ENCODE data around the gene GRK5. TPM values are rescaled to one million over a fixed set of nuclear protein-coding genes. Genes with fewer than 3 reads are reported as not detected.

The GRK5 gene
- total RNA-seq, 2 donors from 2014 or later, result 7.8 to 12.4 TPM

GRCh38 chr10:119412244-119413092, 205.1 kb downstream of the GRK5 start:
- ATAC-seq (peak; percentile 26), DNase-seq (peak; percentile 55 to 70)
- intact Hi-C loops (cut with DNase I, micrococcal nuclease), result loop anchor here in 1 of 2 donors (10.0 kb wide), 1 partner anchor 208 kb away; the partner anchor contains the start of gene GRK5

DNA sequence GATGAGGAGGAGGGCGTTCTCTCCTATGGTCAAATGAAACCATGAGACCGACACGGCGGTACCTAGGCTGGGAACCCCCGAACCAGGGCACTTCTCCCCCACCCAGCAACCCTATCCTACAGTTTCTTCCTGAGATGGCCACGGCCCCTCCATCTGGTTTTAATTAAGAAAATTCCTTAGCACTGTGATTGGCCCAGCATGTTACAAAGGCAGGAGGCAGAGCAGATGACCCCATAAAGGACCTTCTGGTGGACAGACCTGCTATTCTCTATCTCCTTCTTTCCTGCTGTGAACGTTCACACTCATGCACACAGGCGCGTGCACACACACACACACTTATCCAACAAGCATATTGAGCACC, 205.7 kb downstream of the GRK5 start:
- DNase-seq (no peak), ATAC-seq (no peak)
- intact Hi-C loops (cut with DNase I, micrococcal nuclease), result loop anchor here in 1 of 2 donors (10.0 kb wide), 1 partner anchor 208 kb away; the partner anchor contains the start of gene GRK5

DNA sequence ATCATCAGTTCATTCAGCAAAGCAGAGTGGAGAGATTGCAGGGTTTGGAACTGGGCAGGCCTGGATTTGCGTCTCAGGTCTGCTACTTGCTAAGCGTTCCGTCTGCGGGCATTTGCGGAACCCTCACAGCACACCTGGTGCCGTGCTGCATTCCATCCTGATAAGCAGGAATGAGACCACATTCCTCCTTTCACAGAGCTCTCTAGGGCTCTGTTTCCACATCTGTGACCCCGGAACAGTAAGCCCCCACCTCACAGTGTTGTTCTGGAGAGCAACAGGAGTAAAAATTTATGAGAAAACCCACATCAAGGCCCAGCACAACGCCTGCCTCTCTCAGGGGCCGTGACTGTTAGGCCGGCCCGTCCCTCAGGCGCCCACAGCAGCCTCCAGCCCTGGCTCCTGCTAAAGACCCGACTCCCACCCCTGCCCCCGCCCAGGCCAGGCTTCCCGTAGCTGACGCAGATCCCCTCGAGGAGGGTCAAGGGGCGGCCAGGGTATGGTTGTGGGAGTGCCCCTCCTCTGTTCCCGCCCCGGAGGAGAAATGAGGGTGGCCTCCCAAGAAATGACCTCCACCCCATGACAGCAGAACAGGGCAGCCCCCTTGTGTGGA, 206.2 kb downstream of the GRK5 start:
- no peak for ATAC-seq

DNA sequence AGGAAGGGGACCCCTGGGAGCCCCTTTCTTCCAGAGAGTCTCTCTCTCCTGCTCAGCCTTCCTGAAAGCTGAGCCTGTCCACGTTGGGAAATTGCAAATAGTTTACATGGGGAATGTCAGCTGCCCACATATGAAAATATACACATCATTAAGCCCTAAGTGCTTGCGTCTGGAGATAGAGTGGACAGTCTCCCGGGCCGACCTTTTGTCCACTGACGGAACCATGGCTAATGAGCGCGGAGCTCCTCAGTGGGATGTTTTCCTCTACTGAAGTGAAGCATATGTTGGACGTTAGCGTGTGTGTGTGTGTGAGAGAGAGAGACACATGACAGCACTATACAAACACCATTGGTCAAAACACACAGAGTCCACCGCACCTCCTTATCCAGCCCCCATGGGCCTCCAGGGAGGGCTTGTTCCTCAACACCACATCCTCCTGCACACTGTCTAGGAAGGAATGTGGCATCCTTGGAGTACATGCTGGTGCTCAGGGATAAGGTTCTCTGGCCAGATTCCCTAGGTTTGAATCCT, 206.8 kb downstream of the GRK5 start:
- DNase-seq (no peak), ATAC-seq (peak; percentile 17)
- intact Hi-C loops (cut with DNase I, micrococcal nuclease), result loop anchor here in 1 of 2 donors (10.0 kb wide), 1 partner anchor 209 kb away; the partner anchor contains the start of gene GRK5

More for the DNA sequence above, 206.2 kb downstream of the GRK5 start:
- intact Hi-C loops (cut with DNase I, micrococcal nuclease), result loop anchor here in 1 of 2 donors (10.0 kb wide), 1 partner anchor 209 kb away; the partner anchor contains the start of gene GRK5
- DNase-seq, result no peak

DNA sequence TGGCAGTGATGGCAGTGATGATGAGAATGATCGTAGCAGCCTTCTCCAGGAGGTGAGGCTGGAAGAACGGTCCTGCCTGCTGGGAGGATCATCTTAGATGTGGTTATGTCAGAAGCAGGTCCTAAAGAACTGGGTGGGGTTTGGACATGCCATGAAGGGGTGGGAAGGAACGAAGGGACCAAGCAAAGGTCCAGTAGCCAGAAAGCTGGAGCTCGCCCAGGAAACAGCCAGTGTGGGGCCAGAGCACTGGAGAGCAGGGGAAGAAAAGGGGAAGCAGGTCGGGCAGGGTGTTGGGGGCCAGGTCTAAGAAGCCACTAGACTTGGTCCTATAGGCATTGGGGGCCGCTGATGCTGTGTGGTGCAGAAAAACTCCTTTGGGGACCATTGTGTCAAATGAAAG, 207.8 kb downstream of the GRK5 start:
- ATAC-seq, result no peak
- no peak for DNase-seq
- intact Hi-C loops (cut with DNase I, micrococcal nuclease), result loop anchor here in 1 of 2 donors (10.0 kb wide), 1 partner anchor 210 kb away; the partner anchor contains the start of gene GRK5

DNA sequence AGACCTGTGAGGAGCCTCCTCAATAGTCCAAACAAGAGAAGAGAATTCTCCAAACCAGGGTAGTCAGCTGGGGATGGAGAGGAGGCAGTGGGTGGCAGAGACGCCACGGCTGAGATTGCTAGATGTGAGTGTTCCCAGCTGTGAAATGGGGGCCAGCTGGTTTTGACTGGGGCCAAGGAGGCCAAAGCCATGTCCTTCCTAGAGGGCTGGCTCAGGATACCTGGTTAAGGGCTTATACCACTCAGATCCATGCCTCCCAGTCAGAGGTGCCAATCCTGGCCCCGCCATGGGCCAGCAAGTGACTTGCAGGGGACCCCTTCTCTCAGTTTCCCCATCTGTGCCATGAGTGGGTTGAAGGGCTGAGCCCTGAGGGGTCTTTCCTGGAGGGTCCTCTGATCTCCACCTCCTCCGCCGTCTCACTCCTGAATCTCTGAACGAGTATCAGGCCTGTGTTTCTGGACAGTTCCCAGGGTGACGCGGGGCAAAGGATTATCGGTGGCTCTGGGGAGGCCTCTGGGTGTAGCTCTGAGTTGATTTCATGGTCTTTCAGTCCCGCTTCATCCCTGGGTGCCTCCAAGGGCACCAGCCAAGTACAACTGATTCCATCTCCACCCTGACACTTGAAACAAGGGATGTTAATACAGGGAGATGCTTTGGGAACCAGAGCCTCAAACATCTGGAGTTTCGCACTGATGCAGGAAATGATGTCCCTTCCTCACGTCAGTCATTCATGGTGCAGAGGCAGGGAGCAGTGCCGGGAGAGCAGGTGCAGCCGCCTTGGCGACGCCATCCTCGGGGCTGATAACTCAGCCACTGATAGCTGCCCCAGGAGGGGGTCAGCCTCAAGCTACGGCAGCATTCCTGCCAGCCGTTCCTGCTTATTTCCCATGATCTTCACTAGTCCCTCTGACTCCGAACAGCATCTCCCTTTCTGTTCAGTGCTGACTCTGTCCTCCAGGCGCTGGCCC, 208.4 kb downstream of the GRK5 start:
- DNase-seq (no peak), ATAC-seq (no peak)

DNA sequence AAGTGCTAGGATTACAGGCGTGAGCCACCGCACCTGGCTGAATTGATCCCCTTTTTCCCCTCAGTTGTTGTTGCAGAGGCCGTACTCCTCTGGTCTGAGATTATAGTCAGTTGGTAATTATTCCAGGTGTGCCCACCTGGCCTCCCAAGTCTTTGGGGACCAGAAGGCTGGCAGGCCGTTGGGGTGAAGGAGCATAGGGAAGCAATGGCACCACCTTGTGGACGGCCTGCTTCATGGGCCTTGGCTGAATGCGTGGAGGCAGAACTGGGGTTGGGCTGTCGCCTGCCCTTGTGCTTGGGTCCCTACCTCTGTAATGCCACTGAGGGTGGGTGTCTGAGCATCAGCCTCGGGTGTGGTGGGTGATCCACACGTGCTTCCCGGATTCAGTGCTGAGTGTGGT, 209.5 kb downstream of the GRK5 start:
- intact Hi-C loops (cut with DNase I, micrococcal nuclease), result loop anchor here in 1 of 2 donors (10.0 kb wide), 1 partner anchor 212 kb away; the partner anchor contains the start of gene GRK5
- ATAC-seq, result peak; percentile 82
- DNase-seq, result peak in 1 of 2 donors; percentile 82

More for the DNA sequence above, 208.4 kb downstream of the GRK5 start:
- intact Hi-C loops (cut with DNase I, micrococcal nuclease), result loop anchor here in 1 of 2 donors (10.0 kb wide), 1 partner anchor 211 kb away; the partner anchor contains the start of gene GRK5

- intact Hi-C loops (cut with DNase I, micrococcal nuclease), result loop anchor here in 1 of 2 donors (10.0 kb wide), 1 partner anchor 213 kb away; the partner anchor contains the start of gene GRK5
- DNase-seq (no peak), ATAC-seq (no peak)
Observed at GRCh38 chr10:119417852-119418251, 210.5 kb downstream of the GRK5 start.

DNA sequence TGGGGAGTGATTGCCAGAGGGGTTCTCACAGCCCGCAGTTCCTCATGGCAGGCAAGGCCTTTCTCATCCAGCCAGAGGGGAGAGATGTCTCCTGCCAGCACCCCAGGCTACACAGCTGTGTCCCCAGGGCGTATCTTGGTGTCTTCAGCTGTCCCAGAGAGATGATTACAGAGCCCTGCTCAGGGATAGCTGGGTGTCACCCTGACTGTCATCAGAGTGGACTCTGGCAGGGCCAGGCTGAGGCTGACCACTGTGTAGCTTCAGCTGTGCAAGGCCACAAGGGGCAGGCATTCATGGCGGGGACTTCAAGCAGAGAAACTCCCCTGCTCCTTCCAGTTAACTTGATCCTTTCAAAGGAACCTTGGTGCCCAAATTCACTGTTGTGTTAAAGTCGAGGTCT, 211.0 kb downstream of the GRK5 start:
- intact Hi-C loops (cut with DNase I, micrococcal nuclease), result loop anchor here in 1 of 2 donors (10.0 kb wide), 1 partner anchor 214 kb away; the partner anchor contains the start of gene GRK5
- no peak for ATAC-seq
- DNase-seq, result no peak

DNA sequence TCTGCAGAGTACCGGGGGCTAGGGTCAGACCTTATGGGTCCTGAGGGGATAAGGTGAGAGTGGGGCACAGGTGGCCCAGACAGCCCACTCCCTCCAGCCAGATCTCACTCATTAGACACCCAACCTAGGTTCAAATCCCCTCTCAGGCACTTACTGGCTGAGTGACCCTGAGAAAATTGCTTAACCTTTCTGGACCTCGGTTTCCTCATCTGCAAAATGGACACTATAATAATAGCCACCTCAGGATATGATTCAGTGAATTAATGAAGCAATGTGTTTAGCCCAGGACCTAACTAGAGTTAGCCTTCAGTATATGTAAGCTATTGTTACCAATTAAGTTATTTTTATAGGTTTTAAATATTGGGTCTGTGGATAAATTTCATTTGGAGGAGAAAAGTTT, 212.6 kb downstream of the GRK5 start:
- ATAC-seq (no peak), DNase-seq (no peak)
- intact Hi-C loops (cut with DNase I, micrococcal nuclease), result loop anchor here in 1 of 2 donors (10.0 kb wide), 1 partner anchor 215 kb away; the partner anchor contains the start of gene GRK5

DNA sequence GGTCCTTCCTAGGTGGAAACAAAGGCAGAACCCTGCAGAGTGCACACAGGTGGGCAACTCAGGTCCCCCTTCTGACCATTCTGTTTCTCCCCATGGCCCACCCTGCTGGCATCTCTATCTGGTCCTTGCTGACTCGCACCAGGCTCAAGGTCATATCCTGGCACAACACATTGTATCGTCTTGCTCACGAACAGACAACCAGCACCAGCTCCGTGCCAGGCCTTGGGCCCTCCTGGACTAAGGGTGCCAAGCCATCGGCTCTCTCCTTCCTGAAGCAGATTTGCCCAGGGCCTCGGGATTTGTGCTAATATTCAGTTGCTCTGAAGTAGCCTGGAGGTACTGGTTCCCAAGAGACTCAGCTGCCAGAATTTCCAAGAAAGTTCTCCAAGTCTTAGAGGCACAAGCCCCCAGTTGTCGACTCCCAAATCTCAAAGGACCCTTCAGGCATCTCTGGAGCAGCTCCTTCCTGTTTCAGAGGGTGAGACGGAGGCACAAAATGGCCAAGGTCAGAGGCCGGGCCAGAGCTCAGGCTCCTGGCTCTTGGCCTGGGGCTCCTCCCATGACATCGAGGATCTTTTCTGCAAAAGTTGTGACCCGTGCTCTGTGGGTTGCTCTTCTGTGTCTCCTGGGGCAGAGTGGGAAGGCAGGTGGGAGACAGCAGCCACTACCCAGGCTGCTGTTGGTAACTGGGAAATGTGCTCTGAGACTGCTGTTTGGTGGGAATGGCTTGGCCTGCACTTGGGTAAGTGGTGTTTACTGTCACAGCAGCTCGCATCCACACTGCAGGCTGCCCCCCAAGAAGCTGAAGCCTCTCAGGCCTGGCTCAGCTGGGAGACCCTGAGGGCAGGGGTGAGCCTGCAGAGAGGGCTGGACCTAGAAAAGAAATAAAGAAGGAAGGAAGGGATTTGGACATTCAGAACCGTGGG, 213.8 kb downstream of the GRK5 start:
- no peak for DNase-seq
- intact Hi-C loops (cut with DNase I, micrococcal nuclease), result no loop called here

DNA sequence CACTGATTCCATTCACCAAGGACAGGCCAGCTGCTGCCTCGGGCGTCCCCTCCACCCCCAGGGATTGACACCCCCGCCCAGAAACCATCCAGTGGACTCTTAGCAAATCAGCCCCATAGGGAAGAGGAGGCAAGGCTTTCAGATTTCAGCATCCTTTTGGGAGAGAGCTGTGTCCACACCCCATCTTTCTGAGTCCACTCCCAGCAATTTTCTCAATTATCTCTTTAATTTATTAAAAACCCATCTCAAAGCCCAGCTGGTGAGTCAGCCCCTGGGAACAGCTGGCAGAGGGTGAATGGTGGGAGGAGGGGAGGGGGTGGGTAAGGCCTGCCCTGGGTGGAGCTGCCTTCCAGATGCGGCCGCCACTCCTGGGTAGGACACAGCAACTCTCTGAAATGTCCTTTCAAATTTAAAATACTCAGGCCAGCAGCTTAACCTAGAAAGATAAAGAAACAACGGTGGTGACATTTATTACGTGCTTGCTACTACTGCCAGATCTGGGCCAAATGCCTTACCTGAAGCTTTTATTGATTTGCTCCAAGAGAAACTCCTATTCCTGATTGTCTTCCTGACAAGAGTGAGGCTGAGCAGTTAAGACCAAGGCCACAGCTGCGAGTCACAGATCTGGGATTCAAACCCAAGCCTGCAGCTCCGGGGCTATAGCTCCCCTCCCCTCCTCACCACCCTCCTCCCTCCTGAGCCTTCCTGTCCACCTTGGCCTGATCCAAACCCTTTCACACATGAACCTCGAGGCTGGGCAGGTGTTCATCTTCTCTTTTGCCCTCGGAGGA, 214.7 kb downstream of the GRK5 start:
- DNase-seq (no peak), ATAC-seq (no peak)
- intact Hi-C loops (cut with DNase I, micrococcal nuclease), result no loop called here

More for the DNA sequence above, 213.8 kb downstream of the GRK5 start:
- no peak for ATAC-seq

DNA sequence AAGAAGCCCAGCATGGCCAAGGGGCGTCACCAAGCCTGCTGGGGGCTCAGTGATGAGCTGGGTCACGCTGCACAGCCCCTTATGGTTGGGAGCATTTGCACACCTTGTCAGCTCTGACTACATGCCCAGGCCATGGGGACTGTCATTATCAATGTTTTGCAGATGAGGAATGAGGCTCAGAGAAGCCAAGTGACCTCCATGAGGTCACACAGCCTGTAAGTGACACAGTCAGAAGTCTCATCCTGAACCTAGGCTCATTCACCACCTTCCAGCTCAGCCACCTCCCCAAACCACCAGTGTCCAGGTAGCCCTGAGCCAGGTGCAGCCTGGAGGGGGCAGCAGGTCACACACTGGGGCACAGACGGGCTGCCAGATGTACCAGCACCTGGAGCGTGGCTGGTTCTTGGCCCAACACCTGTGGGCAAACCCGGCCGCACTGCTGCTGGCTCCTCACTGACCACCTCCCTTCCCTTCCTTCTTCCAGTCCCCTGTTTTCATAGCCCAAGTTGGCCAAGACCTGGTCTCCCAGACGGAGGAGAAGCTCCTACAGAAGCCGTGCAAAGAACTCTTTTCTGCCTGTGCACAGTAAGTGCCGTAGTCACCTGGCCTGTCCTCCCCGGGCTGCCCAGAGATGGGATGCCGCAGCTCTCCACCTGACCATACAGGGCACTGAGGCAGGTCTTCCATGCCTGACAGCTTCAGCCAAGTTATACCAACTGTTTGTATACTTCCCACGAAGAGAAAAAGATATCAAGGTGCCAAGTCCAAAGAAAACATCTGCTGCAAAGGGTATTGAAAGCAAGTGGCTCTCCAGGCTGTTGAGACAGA, 215.5 kb downstream of the GRK5 start:
- intact Hi-C loops (cut with DNase I, micrococcal nuclease), result no loop called here
- no peak for DNase-seq
- ATAC-seq, result no peak

DNA sequence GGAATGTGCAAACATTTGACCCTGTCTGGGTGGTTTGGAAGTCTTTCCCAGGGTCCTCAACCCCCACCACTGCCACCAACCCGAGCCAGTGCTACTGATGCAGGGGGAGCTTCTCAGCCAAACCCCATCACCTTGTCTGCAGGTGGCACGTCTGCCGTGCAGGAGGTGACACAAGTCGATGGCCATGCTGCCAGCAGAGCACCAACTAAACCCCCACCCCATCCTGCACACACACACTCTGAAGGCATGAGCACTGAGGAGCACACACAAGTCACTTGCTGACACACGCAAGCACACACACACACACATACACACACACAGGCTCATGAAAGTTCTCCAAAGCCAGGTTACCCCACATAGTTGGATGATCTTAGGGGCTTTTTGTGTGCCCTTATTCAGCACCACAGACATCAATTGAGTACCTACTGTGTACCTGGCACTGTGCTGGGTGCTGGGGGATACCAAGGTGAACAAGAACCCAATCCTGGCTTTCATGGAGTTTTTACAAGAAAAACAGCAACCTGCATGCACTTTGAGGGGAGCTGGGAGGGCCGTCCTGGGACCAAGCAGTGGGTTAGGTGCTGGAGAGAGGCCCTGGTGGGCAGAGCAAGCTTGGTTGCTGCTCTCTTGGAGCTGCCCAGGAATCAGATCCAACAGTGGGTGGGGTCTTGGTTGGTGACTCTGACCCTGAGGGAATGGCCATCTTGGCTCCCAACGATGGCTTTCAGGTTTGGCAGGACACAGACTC, 216.3 kb downstream of the GRK5 start:
- ATAC-seq, result no peak
- DNase-seq, result no peak
- intact Hi-C loops (cut with DNase I, micrococcal nuclease), result no loop called here
